ENCODE results near the gene KCNQ2.

Gene KCNQ2

DNA sequence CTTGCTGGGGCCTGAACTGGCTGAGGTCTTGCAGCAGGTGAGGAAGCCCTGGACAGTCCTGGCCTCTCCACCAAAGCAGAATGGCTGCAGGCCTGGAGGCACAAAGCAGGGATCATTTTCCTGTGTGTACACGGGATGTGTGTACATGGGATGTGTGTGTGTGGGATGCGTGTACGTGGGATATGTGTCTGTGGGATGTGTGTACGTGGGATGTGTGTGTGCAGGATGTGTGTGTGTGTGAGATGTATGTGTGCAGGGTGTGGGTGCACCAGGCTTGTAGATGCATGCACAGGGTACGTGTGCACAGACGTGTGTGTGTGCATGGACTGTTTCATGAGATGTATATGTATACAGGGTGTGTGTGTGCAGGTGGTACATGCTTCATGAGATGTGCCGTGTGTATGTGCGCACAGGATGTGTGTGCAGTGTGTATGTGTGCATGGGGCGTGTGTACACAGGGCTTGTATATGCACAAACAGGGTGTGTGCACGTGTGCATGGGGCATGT is 103.4 kb downstream of the KCNQ2 start:
- DNase-seq (ENCODE audit: low read depth in 2 of 2): no peak

DNA sequence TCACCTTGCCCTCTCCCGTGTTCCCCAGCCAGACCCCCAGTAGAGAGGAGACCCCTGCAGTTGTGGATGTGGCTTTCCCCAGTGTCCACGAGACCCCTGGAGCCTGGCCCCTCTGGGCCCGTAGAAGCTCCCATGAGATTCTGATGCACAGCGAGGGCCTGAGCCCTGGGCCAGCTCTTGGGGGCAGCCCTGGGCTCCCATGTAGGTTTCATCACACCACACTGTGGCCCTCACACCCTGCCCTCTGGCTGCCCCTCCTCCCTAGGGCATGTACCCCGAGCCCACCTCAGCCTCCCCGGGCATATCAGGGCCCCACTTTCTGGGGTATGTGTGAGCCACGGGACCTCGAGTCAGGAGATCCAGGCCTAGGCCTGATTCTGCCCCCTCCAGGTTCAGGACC is 104.3 kb downstream of the KCNQ2 start:
- no peak for DNase-seq (ENCODE audit: low read depth in 2 of 2)

DNA sequence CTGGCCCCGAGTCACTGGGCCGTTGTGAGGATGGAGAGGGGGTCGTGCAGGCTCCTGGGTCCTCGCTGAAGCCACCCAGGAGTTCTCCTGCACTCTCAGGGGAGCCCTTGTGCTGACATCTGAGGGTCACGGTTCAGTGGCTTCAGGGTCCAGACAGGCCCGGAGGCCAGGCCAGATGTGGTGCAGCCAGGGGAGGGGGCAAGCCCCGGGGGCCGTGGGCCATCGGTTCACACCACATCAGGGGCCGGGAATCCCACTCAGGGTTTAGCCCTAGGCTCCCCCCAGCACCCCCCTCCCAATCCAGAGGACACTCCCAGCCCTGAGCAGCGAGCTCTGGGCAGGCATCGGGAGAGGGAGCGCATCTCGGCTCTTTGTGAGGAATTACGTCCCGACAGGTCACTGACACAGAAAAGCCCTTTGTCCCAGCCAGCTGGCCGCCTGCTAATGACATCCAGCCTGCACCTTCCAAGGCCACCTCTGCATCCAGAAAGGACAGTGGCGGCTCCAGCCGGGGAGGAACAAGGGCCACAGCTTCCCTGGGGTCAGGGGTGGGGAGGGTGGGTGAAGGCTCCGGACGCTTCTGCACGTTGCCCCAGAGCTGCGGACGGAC is 104.9 kb downstream of the KCNQ2 start:
- DNase-seq (ENCODE audit: low read depth in 2 of 2): no peak

DNA sequence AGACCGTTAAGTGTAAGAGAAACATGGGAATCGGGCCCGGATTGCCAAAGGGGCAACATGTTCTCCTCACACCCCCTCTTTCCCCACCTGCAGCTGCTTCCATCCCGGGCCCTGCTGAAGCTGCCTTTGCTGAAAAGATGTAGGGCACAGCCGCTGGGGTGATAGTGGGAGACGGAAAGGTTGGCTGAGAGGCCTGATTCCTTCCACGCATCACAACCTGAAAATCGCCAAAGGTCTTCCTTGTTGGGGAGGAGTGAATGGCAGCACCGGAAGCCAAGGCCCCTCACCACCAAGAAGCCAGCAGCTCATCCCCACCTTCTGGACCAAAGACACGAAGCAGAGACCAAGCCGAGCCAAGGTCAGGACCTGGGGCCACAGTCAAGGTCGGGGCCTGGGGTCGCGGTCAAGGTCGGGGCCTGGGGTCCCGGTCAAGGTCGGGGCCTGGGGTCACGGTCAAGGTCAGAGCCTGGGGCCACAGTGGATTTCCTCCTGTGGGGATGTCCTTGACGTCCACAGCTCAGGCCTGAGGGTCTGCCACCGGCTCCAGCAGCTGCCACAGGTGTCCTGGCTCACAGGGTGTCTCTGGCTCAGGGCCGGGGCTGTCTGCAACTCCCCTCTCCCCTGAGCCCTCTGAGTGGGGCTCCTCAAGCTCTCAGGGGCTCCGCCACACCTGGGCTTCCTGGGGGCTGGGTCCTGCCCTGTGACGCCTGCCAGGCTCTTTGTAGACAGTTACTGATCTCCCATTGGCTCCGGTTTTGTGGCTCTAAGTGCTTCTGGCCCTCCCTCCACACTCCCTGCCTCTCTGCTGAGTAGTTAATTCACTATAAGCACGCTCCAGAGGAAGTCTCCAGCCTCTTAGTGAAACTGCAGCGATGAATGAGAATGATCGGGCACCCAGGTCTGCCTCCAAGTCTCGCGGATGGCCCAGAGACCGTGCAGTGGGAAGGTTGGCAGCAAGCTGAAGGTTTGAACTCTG is 105.8 kb downstream of the KCNQ2 start:
- no peak for DNase-seq (ENCODE audit: low read depth in 2 of 2)

DNA sequence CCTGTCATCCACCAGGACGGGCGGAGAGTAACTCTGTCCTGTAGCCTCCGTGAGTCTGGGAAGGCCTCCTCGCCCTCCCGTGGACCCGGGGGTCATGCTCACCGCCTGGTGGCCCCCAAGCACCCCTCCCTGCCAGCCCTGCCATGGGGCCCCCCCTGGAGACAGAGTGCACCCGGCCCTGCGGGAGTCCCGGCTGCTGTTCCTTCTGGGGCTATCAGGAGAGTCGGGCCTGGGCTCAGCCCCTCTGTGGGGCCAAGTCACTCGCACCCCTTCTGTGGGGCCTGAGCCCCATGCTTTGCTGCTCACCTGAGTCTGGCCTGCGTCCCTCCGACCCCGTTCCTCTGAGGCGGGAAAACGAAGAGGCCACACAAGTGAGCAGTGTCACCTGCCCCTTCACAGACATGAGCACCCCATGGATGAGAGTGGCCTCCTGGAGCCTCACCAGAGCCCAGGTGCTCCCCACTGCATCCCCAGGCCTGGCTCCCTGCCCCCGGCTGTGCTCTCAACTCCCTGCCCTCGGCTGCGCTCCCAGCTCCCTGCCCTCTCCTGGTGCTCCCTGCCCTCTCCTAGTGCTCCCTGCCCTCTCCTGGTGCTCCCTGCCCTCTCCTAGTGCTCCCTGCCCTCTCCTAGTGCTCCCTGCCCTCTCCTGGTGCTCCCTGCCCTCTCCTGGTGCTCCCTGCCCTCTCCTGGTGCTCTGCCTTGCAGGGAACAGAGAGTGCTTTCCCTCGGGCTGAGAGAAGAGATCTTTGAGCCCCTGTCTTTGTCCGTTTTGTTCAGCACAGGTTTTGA is 106.7 kb downstream of the KCNQ2 start:
- DNase-seq (ENCODE audit: low read depth in 2 of 2): no peak

DNA sequence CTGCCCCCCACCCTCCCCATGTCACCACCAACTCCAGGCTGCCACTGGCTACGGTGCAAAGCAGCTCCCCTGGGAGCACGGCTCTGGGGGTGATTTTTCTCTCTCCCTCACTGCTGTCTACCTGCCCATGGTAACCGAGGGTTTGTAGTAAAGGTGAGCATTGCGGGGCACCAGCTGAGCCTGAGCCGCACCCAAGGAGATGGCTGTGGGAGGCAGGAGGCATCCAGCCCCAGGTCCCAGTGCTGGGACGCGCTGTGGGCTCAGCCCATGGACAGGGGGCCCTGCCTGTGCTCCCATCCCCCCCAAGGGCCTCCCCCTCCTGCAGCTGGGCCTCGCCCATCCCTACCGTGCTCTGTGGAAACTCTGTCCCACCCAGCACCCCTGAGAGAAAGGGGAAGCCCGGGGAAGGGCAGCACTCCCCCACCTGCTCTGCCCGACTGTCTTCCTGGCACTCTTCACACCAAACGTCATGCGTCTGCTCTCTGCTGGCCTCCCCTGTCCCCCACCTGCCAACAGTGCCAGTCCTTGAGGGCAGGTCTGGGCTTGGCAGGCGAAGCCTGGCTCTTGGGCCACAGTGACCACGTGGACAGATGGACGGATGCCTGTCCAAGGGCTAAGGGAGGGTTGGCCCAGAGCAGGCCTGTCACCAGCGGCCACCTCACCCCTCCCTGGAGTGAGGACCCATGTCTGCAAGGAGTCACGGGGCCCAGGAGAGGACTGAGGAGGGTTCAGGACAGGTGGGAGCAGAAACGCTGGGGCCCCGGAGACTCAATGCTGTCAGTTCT is 107.5 kb downstream of the KCNQ2 start:
- DNase-seq (ENCODE audit: low read depth in 2 of 2): no peak

DNA sequence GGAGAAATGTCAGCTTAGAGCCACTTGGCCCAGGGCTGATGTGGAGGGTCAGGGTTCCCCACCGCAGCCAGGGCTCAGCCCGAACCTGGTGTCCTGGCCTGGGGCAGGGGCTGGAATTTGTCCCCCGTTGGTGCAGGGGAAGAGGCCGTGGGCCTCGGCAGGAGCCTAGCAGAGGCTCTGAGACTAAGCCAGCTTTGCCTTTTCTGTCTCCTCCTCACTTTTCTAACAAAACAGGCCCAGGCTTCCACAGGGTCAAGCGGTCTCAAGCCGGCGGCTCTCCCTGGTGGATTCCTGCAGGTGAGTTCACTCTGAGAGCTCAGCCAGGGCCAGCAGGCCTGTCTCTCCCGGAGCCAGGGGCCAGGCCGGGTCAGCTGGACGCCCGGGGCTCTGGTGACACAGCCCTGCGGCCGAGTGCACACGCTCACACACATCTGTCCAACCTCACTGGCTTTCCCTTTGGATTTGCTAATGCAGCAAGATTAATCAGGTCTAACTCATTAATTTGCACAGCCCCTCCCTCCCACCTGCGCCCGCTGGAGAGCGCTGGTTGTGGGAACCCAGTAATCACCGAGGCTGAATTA is 108.4 kb downstream of the KCNQ2 start:
- DNase-seq (ENCODE audit: low read depth in 2 of 2): no peak

DNA sequence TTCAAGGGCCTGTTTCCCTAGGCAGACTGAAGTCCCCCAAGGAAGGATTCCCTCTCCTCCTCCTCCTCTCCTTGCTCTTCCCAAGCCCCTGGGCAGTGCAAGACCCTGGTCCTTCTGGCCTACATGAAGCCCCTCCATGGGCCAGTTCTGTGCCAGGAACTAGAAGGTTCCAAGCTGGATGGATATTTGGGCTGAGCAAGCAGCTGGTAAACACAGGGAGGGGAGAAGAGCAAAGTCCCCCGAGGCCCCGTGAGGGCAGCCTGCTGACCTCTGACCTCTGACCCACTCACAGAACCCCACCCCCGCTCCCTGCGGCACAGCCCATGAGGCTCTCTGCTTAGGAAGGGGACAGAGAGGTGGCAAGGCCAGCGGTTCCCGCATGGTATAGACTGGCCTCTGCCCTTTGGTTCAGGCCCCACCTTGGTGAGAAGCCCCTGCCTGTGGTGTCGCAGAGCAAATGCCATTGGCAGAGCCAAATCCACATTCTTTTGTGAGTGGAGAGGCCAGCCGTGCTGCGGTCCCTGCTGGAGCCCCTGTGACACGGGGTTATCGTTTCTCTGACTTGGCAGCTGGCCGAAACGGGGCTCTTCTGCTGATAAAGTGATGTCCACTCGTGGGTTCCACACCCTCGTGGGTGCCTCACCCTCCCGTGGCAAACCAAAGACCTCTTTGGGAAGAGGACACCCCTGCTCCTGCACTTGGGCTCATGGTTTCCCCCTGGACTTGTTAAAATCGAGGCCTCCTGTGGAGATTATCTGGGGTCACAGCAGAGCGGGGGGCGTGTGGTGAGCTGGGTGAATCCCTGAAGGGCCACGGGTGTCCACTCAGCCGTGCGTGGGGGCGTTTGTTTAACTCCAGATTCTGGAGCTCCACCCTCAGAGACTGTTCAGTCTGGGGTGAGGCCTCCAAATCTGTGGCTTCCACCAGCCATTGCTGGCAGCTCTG is 109.2 kb downstream of the KCNQ2 start:
- DNase-seq (ENCODE audit: low read depth in 2 of 2): no peak

DNA sequence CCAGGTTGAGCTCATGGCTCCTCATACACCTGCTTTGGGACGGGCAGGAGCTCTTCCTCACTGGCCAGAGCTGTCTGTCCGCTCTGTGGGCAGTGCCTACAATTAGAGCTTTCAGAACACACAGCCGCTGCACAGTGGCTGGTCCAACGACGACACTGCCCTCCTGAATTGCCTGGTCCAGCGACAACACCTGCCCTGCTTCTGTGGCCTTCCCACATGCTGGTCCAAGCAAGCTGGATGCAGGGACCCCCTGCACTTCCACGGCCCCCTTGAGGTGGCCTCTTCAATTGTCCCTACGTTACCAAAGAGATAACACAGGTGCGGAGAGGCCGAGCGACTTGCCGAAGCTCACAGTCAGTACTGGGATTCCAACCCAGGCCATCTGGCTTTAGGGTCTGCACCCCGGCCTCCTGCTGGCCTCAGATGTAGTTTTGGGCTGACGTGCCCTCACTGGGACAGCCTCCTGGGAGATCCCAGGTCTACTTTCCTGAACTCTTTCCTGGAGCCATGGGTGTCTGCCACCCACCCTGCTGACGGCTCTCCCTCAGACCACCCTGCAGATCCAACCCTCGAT is 109.9 kb downstream of the KCNQ2 start:
- DNase-seq (ENCODE audit: low read depth in 2 of 2): no peak

DNA sequence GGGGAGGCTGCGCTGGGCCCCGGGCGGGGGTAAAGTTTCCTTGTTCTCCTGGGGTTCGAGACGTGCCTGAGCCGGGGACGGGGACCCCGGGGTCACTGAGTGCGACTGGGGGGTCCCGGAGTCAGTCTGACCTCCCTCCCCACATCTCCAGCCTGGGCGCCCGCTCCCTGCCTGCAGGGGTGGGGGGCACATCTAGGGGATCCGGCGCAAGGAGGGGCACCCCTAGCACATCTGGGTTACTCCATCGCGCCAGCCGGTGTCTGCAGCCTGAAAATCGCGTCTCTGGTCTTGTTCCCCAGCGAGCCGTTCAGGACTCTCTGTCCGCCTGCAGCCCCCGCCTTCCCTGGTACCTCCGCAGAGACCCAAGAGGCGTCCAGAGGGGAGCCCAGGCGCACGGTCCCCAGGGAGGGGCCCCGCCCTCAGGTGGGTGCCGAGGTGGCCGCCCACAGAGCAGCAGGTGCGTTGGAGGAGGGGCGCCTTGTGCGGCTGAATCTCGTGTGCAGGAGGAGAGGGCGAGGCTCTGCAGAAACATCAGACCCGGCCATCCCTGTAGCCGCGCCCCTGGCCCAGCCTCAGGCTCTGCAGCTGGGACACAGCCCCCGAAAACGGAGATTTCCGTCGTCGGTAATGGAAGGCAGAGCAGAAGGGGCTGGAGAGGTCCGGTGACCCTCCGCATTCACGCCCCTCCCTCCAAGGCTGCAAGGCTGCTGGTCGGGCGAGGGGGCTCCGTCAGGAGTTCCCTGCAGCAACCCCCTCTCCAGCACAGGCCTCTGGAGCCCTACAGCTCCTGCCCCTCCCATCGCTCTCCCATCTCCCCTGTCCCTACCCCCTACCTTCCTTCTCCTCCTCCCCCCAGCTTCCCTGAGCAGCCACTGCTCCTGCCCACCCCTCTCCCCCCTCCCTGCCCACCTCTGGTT is 110.7 kb downstream of the KCNQ2 start:
- DNase-seq (ENCODE audit: low read depth in 2 of 2): no peak

DNA sequence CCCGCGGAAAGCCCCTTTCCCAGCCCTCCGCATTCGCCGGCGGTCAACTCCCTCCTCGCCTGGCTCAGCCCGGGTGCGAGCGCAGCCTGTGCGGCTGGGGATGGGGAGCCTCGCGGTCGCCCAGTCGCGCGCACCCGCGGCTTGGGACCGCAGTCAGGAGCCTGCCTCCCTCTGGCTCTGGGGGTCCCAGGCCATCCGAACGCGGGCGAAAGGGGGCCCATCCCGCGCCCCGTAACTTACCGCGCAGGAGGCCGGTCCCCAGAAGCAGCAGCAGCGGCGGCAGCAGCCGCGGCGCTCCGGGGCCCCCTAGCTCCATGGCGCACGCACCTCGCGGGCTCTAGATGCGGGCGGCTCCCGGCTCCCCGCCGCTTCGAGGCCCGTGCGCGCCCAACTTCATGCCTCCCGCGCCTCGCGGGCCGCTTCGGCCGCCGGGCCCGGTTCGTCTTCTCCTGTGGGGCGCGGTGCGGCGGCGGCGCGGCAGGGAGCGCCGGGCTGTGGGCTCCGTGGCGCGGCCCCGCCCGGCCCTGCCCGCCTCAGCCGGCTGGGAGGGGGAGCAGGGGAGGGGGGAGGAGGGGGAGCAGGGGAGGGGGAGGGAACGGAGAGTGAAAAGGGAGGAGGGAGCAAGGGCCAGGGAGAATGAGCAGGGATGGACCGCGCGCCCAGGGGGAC is 111.5 kb downstream of the KCNQ2 start, which contains the start of gene CHRNA4:
CHRNA4 (minus strand) TSS at position 500 of the 669 bp plus-strand sequence; CDS start at position 316, 184 bp downstream.
- DNase-seq (ENCODE audit: low read depth in 2 of 2): no peak

DNA sequence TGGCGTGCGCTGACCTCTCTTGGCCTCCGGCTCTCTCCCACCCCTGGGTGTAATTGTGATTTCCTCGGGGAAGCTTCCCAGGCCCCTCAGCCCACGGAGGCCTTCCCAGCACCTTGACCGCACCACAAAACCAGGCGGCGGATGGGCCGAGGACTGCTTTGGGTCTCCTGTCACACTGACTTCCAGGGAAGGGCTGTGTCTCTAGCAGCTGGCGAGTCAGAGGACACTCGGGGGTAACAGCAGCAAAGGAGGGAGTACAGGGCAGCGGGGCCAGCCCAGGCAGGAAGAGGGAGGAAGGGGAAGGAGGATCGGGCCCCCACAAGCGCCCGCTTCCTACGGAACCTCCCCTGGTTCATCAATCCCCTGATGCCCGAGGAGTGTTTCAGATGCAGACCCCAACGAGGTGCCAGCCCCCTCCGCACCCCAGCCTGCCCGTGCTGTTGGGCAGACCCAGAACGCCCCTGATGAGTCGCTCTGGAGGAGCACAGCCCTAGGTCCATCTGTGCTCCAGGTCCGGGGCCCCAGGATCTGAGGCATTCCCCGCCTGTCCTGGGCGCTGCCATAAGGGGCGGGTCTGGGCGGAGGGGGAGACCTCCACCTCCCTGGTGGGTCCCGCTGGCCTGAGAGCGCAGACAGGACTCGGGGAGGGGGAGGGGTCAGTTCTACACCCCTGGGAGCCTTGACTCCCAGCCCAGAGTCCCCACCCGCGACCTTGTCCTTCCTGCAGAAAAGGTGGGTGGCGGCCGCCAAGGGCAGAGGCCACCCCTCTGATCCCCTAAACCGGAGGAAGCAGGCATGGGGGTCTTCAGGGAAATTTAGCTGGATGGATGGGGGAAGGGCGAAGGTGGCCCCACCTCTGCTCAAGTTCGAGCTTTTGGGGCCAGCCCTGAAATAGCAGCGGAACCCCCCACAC is 112.3 kb downstream of the KCNQ2 start:
- no peak for DNase-seq (ENCODE audit: low read depth in 2 of 2)

DNA sequence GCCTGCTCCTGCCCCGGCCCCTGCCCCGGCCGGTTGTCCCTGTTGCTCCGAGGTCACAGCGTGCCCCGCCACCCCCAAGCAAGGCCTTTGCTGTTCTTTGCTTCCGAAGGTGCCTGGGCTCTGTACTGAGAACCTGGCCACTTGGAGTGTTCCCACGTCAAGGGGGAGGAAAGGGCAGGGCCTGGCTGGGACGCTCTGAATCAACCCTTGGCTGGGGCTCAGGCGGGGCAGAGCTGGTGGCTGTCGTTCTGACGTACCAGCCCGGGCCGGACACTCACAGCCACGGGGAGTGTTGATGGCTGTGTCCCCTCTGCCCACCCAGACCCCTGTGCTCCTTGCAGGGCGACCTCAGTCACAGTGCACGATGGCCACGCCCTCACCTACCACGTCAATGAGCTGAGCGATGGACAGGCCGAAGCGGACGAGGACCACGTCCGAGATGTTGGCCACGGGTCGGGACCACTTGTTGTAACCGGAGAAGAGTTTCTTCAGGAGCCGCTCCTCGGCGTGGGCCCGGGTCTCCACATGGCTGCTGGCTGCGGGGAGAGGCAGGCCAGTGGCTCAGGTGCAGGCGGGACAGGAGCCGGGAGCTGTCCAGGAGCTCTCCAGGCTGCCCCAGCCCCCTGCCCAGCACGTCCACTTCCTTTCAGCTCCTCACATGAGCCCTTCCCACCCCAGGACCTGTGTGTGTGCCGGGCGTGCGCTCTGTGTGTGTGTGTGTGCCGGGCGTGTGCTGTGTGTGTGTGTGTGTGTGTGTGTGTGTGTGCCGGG is 113.1 kb downstream of the KCNQ2 start:
- DNase-seq (ENCODE audit: low read depth in 2 of 2): no peak

DNA sequence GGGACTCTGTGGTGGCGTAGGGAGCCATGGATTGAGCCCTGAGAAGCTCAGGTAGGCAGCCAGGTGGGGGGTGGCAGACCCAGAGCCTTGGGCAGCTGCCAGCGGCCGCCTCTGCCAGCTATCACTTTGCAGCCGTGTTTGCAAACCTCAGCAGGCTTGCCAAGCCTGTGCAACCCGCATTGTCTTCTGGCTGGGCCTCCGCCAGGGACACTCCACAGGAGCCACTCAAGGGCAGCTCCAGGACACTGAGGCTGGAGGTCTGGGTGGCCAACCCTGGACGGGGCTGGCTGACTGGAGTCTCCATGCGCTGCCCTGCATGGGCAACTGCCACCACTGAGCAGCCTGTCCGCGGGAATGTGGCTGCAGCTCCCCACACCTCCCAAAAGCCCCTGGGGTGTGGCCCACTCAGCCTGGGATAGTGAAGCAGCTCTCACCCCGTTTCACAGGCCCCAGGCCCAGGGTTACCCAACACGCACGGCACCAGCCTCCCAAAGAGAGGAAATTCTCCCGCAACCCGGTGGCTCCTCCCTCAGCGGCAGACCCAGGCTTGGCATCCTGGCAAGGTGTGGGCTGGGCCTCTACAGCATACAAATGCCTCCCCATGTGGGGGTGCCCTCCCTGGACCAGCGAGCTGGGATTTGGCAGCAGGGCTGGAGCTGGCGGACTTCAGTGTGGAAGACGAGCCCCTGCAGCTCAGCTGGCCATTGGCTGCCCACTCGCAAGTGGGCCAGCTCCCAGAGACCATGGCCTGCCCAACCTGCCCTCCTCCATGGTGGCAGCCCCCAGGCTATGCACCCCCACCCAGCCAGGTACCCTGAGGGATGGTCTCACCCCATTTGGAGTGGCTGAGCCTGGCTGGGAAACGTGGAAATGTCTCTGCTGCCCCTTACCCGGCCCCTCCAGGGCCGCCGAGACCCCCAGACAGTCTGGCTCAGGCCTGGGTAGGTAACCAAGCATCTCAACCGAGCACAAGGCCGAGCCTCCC is 114.2 kb downstream of the KCNQ2 start:
- DNase-seq (ENCODE audit: low read depth in 2 of 2): no peak

Data from stimulated activated CD8-positive, alpha-beta memory T cell treated with anti-CD3 and anti-CD28 coated beads, Interleukin-15, amount 100 ng/mL, for 48 hours (primary cell).